NT2/D1 (cell line): ENCODE measurements around the gene SUCLG2.

Experiments used
- DNase-seq: peaks from one replicate; pipeline ENCODE4 v3.0.0-alpha.2; 2011; ENCODE audit warnings: low read depth, low spot score
- H3K27me3 ChIP-seq: 2 replicates; pipeline ENCODE4 v1.6.0; 2011; ENCODE audit warnings: mild to moderate bottlenecking; ENCODE audit not compliant: insufficient read length, insufficient read depth
- H3K36me3 ChIP-seq: 2 replicates; pipeline ENCODE4 v1.6.1; 2011; ENCODE audit warnings: mild to moderate bottlenecking, low read length, mixed read lengths; ENCODE audit not compliant: insufficient read depth, insufficient read length
- H3K4me1 ChIP-seq: 2 replicates; pipeline ENCODE4 v1.5.1; 2011; ENCODE audit not compliant: insufficient read depth, insufficient read length
- H3K4me3 ChIP-seq: 2 replicates; pipeline ENCODE4 v1.5.1; 2011; ENCODE audit warnings: low read depth; ENCODE audit not compliant: insufficient read length
- H3K9ac ChIP-seq: 2 replicates; pipeline ENCODE4 v1.6.0; 2011; ENCODE audit warnings: low read depth; ENCODE audit not compliant: insufficient read length
- H3K9me3 ChIP-seq: 2 replicates; pipeline ENCODE4 v1.5.1; 2011; ENCODE audit warnings: mild to moderate bottlenecking, low read length; ENCODE audit not compliant: insufficient read depth
- SUZ12 ChIP-seq: IDR thresholded peaks from 2 replicates; pipeline ENCODE4 v1.6.1; 2011; ENCODE audit not compliant: insufficient read length, insufficient read depth; ENCODE audit errors: extremely low read depth
- YY1 ChIP-seq: IDR thresholded peaks from 2 replicates; pipeline ENCODE4 v1.6.1; 2011; ENCODE audit not compliant: insufficient read length, insufficient read depth
- ZNF274 ChIP-seq: IDR thresholded peaks from 2 replicates; pipeline ENCODE4 v1.6.1; 2011; ENCODE audit warnings: mild to moderate bottlenecking, low read depth, low read length

SUCLG2 gene

DNA sequence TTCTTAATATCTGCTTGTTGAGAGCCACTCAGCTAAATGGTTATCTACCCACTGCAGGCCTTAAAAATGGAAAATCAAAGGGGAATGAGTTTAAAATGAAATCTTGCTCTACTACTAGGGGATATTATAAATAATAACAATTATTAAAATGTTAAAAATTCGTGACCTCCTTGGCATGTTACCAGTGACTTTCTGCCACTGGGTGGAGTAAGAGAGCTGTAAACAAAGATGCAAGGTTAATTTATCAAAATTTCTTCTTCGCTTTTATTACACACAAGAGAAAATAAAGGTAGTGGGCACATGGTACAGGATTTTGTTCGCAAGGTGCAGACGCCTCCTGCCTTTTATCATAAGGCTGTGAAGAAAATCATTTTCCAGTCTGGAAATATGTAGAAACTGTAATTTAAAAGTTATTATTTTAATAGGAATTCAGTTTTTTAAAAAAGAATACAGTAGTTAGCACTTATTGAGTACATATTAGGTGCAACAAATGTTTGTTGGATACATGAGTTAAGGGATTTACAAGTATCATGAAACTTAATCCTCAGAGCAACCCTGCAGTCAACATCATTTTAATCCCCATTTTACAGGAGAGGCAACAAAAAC lies 272.6 kb downstream of the SUCLG2 start:
- Histone ChIP-seq H3K9ac (no peak overlapping the region), H3K36me3 (no peaks in the 10 kb centered on the region), H3K4me3 (no peak overlapping the region), H3K27me3 (no peaks in the 10 kb centered on the region), H3K4me1 (no peaks in the 10 kb centered on the region), H3K9me3 (no peaks in the 10 kb centered on the region)
- TF ChIP-seq ZNF274 = no peak
- no peak for TF ChIP-seq SUZ12
- no peak for TF ChIP-seq YY1
- DNase-seq = peak; percentile 25

DNA sequence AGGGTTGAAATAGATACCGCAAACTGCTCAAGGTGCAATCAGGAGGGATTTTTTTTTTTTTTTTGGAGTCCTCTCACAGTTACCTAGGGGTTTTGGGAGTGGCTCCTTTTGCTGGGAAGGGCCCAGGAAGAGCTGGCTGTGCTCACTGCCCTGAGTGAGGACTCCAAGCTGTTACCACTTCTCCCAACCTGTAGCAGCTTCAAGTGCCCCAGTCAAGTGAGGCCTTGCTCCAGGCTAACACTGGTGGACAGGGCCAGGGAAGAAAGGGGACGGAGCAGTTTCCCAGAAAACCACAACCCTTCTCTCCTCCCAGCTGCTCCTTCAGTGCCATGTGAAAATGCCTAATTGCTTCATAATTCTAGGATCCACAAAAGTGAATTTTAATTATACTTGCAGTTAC lies 274.3 kb downstream of the SUCLG2 start:
- H3K9ac ChIP-seq = no peak overlapping the region
- H3K4me3 ChIP-seq = no peak overlapping the region
- TF ChIP-seq ZNF274 (no peak), SUZ12 (no peak), YY1 (no peak)

DNA sequence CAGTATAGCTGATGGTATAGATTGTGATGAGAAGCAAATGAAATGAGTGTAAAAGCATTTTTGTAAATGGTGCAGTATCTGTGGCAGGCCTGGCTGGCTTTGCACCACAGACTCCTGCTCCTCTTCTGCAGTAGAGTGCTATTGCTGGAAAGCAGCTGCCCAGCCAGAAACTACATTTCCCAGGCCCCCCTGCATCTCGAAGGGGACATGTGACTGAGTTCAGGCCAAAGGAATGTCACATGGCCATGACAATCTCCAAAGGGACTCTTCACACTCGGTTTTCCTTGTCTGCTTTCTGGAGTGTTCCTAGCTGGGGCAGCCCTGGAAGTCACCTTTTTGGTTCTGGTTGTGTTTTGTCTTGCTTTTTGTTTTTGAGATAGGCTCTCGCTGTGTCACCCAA lies 277.1 kb downstream of the SUCLG2 start:
- no peaks in the 10 kb centered on the region for H3K9me3 ChIP-seq
- no peak for TF ChIP-seq ZNF274
- no peak for TF ChIP-seq SUZ12
- no peak for TF ChIP-seq YY1

More for the DNA sequence above, 274.3 kb downstream of the SUCLG2 start:
- H3K4me1 ChIP-seq = no peaks in the 10 kb centered on the region
- H3K9me3 ChIP-seq = no peaks in the 10 kb centered on the region
- H3K36me3 ChIP-seq = no peaks in the 10 kb centered on the region
- no peak for DNase-seq
- no peaks in the 10 kb centered on the region for H3K27me3 ChIP-seq

DNA sequence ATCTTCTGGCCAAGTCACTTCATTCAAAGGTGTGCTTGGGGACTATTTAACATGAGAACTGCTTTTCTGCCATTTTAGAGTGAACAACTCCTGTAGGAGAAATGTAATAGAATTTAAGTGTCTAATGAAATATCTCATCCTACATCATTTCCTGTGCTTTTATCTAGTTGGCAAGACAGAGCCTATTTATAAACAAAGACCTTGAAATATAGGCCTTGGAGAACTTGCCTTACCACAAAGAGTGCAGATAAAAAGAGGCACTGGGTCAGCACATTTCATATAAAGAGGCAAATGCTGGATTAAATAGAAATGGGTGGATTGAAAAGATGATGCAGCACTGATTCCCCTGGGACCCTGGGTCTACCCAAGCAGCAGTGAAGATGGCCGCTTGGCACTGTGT lies 278.0 kb downstream of the SUCLG2 start:
- no peak for DNase-seq
- no peak for TF ChIP-seq ZNF274
- no peak for TF ChIP-seq SUZ12
- no peak for TF ChIP-seq YY1
- H3K4me3 ChIP-seq = no peak overlapping the region
- no peaks in the 10 kb centered on the region for H3K4me1 ChIP-seq
- no peaks in the 10 kb centered on the region for H3K36me3 ChIP-seq
- H3K9ac ChIP-seq = no peak overlapping the region
- H3K27me3 ChIP-seq = no peaks in the 10 kb centered on the region
- H3K9me3 ChIP-seq = no peaks in the 10 kb centered on the region

More for the DNA sequence above, 277.1 kb downstream of the SUCLG2 start:
- DNase-seq = no peak
- Histone ChIP-seq H3K27me3 (no peaks in the 10 kb centered on the region), H3K36me3 (no peaks in the 10 kb centered on the region), H3K4me1 (no peaks in the 10 kb centered on the region), H3K9ac (no peak overlapping the region), H3K4me3 (no peak overlapping the region)

DNA sequence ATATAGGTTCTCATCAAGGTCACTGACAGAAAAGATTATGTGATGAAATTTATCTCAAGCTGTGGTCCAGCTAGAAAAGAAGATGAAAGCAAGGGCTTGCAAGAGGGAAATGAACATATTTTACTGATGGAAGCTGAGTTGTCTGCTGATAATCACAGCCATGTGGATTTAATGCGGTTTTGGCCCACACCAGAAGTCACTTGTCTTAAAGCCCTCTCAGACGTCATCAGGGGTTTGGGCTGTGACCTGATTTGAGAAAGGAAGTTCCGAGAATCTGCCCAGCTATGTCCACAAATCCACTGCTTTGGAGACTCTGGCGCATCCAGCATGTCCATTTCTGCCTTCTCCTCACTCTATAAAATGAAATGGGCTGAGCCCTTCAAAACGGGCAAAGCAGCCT lies 278.4 kb downstream of the SUCLG2 start:
- TF ChIP-seq YY1 = no peak
- TF ChIP-seq ZNF274 = no peak
- no peak for TF ChIP-seq SUZ12
- Histone ChIP-seq H3K36me3 (no peaks in the 10 kb centered on the region), H3K9me3 (no peaks in the 10 kb centered on the region), H3K27me3 (no peaks in the 10 kb centered on the region), H3K4me1 (no peaks in the 10 kb centered on the region), H3K9ac (no peak overlapping the region), H3K4me3 (no peak overlapping the region)
- no peak for DNase-seq

DNA sequence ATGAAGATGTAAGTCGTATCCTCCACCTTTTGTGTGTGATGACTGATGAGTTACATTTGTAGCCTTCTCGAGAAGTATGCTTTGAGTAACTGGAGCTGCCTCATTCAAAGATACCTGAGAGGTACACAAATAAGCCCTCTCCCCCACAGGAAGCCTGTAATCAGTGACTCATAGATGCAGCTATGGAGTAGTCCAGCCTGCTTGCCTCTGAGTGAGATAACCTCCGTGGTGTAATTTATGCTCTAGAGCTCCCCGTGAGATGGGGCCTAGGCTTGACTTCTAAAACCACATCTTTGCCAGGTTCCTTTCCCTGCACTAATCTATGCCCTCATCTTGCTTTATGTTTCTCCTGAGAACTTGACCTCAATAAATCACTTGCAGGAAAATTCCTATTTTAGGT lies 291.7 kb downstream of the SUCLG2 start:
- peak; percentile 13 for DNase-seq
- no peaks in the 10 kb centered on the region for H3K36me3 ChIP-seq
- H3K4me3 ChIP-seq = no peak overlapping the region
- H3K9me3 ChIP-seq = no peaks in the 10 kb centered on the region
- H3K9ac ChIP-seq = no peak overlapping the region
- H3K27me3 ChIP-seq = no peaks in the 10 kb centered on the region
- TF ChIP-seq ZNF274 (no peak), YY1 (no peak), SUZ12 (no peak)
- no peaks in the 10 kb centered on the region for H3K4me1 ChIP-seq

DNA sequence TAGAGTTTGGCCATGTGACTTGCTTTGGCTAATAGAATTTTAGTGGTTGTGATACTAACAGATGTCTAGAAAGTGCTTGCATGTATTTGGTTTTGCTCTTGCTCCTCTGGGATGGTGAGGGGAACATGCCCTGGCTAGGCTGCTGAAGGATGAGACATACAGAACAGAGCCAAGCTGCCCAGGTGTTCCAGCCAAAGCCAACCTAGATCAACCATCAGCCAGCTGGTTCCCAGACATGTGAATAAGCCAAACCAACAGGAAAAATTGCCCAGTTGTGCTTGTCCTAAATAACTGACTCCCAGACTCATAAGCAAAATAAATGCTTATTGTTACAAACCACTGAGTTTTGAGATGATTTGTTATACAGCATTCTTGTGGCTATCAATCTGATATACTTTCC lies 292.6 kb downstream of the SUCLG2 start:
- Histone ChIP-seq H3K9ac (no peak overlapping the region), H3K4me3 (no peak overlapping the region), H3K4me1 (no peaks in the 10 kb centered on the region), H3K9me3 (no peaks in the 10 kb centered on the region), H3K36me3 (no peaks in the 10 kb centered on the region), H3K27me3 (no peaks in the 10 kb centered on the region)
- TF ChIP-seq SUZ12 = no peak
- no peak for DNase-seq

DNA sequence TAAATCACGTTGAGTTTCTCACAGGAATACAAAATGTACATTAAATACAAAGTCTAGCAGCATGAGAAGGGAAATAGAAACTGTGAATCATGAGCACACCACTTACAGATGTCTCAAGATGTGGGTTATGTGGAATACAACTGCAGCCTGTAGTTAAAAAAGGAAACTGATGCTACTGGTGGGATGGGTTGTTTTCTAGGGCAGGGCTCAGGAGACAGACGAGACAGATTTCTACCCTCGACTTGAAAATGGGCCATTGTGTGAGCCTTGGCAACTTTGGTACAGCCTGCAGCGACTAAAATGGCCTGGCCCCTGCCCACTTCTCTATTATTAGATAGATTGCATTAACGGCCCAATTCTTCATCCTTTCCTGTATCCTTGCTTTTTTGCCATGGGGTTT lies 293.1 kb downstream of the SUCLG2 start:
- Histone ChIP-seq H3K27me3 (no peaks in the 10 kb centered on the region), H3K9ac (no peak overlapping the region), H3K4me1 (no peaks in the 10 kb centered on the region), H3K36me3 (no peaks in the 10 kb centered on the region), H3K4me3 (no peak overlapping the region), H3K9me3 (no peaks in the 10 kb centered on the region)
- no peak for DNase-seq
- TF ChIP-seq ZNF274 (no peak), SUZ12 (no peak), YY1 (no peak)
